ENCODE measurements around the gene CFAP298. TPM values are rescaled to one million over a fixed set of nuclear protein-coding genes. Genes with fewer than 3 reads are reported as not detected.
"Not testable (repeated sequence)": the region's sequence is repeated elsewhere in the genome, so short reads cannot be mapped to it uniquely, and the experiment has no call there.

CFAP298 gene, protein sequence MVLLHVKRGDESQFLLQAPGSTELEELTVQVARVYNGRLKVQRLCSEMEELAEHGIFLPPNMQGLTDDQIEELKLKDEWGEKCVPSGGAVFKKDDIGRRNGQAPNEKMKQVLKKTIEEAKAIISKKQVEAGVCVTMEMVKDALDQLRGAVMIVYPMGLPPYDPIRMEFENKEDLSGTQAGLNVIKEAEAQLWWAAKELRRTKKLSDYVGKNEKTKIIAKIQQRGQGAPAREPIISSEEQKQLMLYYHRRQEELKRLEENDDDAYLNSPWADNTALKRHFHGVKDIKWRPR
- total RNA-seq (2012; rRNA removed): 27.1 and 27.3 TPM in 2 replicates

DNA sequence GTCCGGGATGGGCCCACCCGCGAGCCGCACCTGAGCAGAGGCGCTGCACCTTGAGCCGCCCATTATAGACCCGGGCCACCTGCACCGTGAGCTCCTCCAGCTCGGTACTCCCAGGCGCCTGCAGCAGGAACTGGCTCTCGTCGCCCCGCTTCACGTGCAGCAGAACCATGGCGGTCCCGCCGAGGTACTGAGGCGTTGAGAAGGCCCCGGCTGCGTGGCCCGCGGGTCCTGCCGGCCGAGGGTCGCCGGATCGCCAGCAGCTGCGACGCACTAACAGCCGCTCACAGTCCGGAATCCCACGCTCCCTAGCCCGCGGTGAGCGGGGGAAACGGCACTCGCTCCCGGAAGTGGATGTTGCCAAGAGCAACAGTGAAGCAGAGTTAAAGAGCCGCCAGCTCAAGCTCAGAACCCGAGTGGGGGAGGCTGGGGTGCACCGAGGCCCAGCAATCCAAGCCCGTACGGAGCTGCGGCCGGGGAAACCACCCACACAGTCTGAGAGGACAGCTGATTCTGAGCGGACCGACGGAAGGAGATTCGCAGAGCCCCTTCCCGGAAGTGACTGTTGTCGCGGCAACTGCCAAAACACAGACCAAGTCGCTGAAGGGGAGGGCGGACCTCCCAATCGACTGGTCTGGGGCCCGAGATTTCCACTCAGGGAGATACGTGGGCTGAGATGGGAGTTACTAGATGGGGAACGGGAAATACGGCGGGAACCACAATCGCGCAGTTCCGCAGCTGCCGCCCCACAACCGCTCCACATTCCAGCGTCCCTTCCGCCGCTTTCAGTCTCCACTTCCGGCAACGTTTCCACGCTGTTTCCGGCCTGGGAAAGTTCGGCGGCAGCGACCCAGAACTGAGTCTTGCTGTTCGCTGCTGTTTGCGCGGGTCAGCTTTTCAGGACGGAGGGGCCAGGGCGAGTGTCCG is at the start of gene CFAP298:
Gene CFAP298, minus strand, starts transcription at position 303 of the 924 bp plus-strand sequence. Its CDS starts 134 bp downstream, at position 169.
- H3K27me3 ChIP-seq (ENCODE audit: control insufficient read depth, insufficient read depth, low read length): no peaks in the 10 kb centered on the region
- H3K9me3 ChIP-seq (replicated peaks; ENCODE audit: low read length): no peaks in the 10 kb centered on the region
- peak within 1 kb of the TSS; percentile 94 for H3K4me3 ChIP-seq (ENCODE audit: low read length)
- H3K4me1 ChIP-seq (ENCODE audit: control insufficient read depth, insufficient read depth, low read length): peaks cover 4% of the 10 kb centered on the region
- peaks cover 3% of the 10 kb centered on the region for H3K36me3 ChIP-seq (ENCODE audit: insufficient read depth, low read length)
- peak within 1 kb of the TSS; percentile 83 for H3K4me2 ChIP-seq (ENCODE audit: low read length)
- H3K9ac ChIP-seq (ENCODE audit: low read depth, low read length): peak within 1 kb of the TSS; percentile 96

DNA sequence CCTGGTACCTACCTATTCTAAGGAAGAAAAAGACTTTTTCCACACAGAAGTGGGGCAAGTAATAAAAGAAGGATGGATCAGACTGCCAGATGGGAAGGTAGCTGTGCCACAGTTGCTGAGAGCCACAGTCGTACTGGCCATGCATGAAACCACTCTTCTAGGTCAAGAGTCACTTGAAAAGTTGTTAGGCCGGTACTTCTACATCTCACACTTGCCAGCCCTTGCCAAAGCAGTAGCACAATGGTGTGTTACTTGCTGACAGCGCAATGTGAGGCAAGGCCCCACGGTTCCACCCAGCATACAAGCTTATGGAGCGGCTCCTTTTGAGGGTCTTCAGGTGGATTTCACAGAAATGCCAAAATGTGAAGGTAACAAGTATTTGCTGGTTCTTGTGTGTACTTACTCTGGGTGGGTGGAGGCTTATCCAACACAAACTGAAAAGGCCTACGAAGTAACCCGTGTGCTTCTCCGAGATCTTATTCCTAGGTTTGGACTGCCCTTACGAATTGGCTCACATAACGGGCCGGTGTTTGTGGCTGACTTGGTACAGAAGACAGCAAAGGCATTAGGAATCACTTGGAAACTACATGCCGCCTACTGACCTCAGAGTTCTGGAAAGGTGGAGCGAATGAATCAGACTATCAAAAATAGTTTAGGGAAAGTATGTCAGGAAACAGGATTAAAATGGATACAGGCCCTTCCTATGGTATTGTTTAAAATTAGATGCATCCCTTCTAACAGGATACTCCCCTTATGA is 49.0 kb upstream of the CFAP298 start:
- H3K9ac ChIP-seq (ENCODE audit: low read depth, low read length); H3K9me3 ChIP-seq (replicated peaks; ENCODE audit: low read length); H3K4me2 ChIP-seq (ENCODE audit: low read length); H3K27me3 ChIP-seq (ENCODE audit: control insufficient read depth, insufficient read depth, low read length); H3K4me1 ChIP-seq (ENCODE audit: control insufficient read depth, insufficient read depth, low read length); H3K4me3 ChIP-seq (ENCODE audit: low read length): not testable (repeated sequence)
- peaks cover 40% of the 10 kb centered on the region for H3K36me3 ChIP-seq (ENCODE audit: insufficient read depth, low read length)

DNA sequence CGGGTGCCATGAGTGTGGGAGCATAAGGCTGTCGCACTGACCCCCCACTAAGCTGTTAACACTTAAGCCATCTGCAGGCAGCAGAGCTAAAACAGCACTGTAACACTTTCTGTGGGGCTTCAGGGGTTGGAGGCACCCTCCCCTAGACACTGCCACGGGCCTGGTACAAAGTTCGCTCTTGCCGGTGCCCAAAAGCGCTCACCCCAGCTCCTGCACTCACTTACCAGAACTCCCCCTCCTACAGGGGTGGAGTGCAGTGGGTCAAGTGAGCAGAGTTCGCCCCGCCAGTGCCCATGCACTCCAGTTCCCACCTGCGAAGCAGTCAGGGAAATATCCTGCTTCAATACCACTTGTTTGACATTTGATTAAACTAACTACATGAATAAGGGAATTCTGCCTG is 46.3 kb upstream of the CFAP298 start:
- H3K36me3 ChIP-seq (ENCODE audit: insufficient read depth, low read length): peaks cover 23% of the 10 kb centered on the region
- no peak overlapping the region for H3K4me2 ChIP-seq (ENCODE audit: low read length)
- no peak overlapping the region for H3K4me3 ChIP-seq (ENCODE audit: low read length)
- H3K4me1 ChIP-seq (ENCODE audit: control insufficient read depth, insufficient read depth, low read length): no peaks in the 10 kb centered on the region
- no peak overlapping the region for H3K9ac ChIP-seq (ENCODE audit: low read depth, low read length)
- no peaks in the 10 kb centered on the region for H3K27me3 ChIP-seq (ENCODE audit: control insufficient read depth, insufficient read depth, low read length)
- H3K9me3 ChIP-seq (replicated peaks; ENCODE audit: low read length): no peaks in the 10 kb centered on the region

DNA sequence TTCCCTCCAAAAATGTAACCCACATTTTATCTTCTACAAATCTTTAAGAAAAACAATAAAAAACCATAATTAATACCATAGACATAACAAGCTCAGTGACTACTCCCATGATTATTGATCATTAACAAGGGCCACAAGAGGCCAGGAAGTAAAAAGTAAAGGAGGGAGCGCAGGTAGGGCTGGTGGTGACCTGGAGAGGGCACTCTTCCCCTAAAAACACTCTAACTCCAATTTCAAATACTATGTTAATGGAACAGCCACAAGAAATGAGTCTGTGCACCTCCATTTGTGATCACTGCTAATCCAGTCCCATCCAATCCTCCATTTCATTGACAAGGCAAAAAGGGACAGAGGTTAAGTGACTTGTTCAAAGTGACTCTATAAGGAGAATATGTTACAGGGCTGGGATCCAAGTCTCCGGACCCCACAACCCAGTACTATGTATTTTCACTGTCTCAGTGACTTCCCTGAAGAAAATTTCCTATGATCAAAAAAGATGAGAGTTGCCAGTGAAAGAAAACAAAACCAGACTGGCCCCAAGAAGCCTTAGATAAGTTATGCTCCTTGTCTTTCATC is 41.2 kb upstream of the CFAP298 start:
- Histone ChIP-seq H3K36me3 (ENCODE audit: insufficient read depth, low read length) (peaks cover 23% of the 10 kb centered on the region), H3K27me3 (ENCODE audit: control insufficient read depth, insufficient read depth, low read length) (no peaks in the 10 kb centered on the region), H3K9me3 (replicated peaks; ENCODE audit: low read length) (no peaks in the 10 kb centered on the region), H3K4me3 (ENCODE audit: low read length) (no peak overlapping the region), H3K9ac (ENCODE audit: low read depth, low read length) (no peak overlapping the region), H3K4me2 (ENCODE audit: low read length) (no peak overlapping the region), H3K4me1 (ENCODE audit: control insufficient read depth, insufficient read depth, low read length) (no peaks in the 10 kb centered on the region)

DNA sequence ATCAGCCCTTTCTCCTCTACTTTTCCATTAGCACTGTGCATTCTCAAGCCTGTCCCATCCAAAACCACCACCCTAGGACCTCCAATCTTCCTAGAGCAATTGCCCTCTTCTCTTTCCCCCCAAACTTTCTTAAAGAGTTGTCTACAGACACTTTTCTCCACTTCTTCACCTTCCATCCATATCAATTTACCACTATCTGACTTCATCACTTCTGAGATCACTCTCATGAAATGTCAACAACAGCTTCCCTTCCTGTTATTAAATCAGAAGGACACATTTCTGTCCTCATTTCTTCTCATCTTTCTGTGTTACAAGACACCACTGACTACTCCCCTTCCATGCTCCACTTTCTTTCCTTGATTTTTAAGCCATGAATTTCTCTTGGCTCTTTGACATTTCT is 36.0 kb upstream of the CFAP298 start:
- Histone ChIP-seq H3K9ac (ENCODE audit: low read depth, low read length) (no peak overlapping the region), H3K36me3 (ENCODE audit: insufficient read depth, low read length) (peaks cover 7% of the 10 kb centered on the region), H3K4me3 (ENCODE audit: low read length) (no peak overlapping the region), H3K4me1 (ENCODE audit: control insufficient read depth, insufficient read depth, low read length) (no peaks in the 10 kb centered on the region), H3K27me3 (ENCODE audit: control insufficient read depth, insufficient read depth, low read length) (no peaks in the 10 kb centered on the region), H3K4me2 (ENCODE audit: low read length) (no peak overlapping the region), H3K9me3 (replicated peaks; ENCODE audit: low read length) (no peaks in the 10 kb centered on the region)

DNA sequence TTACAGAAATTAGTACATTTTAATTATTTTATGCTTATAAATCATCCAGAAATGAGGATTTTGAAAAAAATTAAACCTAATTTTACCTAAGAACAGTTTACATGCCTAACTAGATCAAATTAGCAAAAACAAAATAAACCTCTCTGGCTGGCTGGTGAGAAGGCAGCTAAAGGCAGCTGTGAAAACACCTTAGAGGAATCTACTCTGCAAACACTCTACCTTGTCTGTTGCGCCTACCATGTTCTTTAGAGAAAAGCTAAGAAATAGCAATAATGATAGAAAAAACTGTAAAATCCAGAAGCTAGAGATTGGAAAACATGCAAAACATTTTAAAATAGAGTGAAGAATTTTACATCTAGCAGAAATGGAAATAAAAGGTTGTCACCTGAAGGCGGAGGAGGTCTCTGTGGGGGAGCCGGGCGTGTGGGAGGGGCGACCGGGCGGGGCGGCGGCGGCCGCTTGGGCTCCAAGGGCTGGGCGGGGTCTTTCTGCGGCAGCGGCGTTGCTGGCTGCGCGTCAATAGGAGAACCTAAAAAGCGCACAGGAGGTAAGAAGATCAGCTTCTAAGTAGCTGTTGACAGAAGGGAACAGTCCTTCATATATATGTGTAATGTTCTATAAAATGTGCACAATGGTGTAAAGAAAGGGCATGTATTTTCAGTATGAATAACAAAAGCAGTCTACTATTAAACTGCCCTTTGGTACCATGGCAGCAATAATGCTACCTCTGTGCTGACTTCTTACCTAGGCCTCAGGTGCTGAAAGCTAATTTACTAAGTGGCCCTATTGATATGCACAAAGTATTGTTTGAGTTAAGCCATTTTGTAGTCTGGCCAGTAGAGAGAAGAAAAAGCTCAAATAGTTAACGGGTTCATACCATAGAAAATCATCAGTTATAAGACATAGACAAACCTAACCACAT is 33.3 kb upstream of the CFAP298 start:
- Histone ChIP-seq H3K4me1 (ENCODE audit: control insufficient read depth, insufficient read depth, low read length) (no peaks in the 10 kb centered on the region), H3K9me3 (replicated peaks; ENCODE audit: low read length) (no peaks in the 10 kb centered on the region), H3K36me3 (ENCODE audit: insufficient read depth, low read length) (peaks cover 14% of the 10 kb centered on the region), H3K4me2 (ENCODE audit: low read length) (no peak overlapping the region), H3K27me3 (ENCODE audit: control insufficient read depth, insufficient read depth, low read length) (no peaks in the 10 kb centered on the region), H3K4me3 (ENCODE audit: low read length) (no peak overlapping the region), H3K9ac (ENCODE audit: low read depth, low read length) (no peak overlapping the region)

DNA sequence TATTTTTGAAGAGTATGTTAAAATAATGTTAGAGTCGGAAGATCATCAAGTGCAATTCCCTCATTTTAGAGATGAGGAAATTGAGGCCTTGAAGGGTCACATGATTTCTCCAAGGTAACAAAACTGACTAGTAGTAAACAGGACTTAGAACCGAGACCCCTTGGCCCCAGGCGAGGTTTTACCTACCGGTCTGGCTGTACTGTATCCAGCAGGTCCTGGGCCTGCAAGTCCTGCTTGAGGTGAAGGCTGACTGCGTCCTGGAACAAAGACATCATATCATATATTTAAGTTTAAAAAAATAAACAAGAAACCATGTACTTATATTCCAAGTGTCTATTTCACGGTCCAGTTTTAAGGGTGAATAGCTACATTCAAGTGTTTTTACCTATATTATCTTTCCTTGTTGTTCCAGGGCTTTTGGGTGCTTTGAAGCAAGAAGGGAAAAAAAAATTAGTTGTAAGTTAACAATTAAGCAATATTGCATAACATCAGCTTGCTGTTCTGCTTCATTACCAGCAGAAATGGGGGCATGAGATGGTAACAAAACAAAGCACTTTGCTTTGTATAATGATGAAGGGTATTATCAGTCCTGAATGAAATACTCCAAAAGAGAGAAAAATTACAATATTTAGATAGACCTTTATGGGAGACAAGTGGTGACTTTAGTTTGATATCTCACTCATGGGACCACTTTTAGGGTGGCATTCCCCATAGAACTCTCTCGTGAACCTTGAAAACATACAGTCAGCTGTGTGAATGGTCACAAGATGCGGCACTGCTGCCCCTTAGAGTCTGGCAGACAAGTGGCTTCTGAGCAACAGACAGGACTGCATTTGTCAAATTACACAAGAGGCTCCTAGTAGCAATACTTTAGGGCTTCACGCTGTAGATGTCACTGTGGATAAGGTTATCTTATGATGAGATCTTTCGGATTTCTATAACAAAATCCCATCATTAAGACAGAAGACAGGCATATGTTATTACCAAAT is 29.8 kb upstream of the CFAP298 start:
- Histone ChIP-seq H3K9ac (ENCODE audit: low read depth, low read length) (no peak overlapping the region), H3K4me3 (ENCODE audit: low read length) (no peak overlapping the region), H3K9me3 (replicated peaks; ENCODE audit: low read length) (no peaks in the 10 kb centered on the region), H3K36me3 (ENCODE audit: insufficient read depth, low read length) (peaks cover 19% of the 10 kb centered on the region), H3K4me2 (ENCODE audit: low read length) (no peak overlapping the region), H3K4me1 (ENCODE audit: control insufficient read depth, insufficient read depth, low read length) (no peaks in the 10 kb centered on the region), H3K27me3 (ENCODE audit: control insufficient read depth, insufficient read depth, low read length) (no peaks in the 10 kb centered on the region)

DNA sequence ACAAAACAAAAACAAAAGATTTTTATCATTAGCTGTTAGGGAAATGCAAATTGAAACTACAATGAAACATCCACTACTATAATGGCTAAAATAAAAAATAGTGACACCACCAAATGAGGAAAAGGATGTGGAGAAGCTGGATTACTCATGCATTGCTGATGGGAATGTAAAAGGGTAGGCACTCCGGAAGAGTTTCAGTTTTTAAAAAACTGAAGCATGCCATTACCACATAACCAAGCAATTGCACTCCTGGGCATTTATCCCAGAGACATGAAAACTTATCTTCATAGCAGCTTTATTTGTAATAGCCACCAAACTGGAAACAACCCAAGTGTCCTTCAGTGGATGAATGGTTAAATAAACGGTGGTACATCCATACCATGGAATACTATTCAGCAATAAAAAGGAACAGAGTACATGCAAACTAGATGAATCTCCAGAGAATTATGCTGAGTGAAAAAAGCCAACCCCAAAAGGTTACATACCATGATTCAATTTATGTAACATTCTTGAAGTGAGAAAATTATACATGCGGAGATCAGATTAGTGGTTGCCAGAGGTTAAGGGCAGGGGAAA is 14.5 kb upstream of the CFAP298 start:
- Histone ChIP-seq H3K9me3 (replicated peaks; ENCODE audit: low read length) (no peaks in the 10 kb centered on the region), H3K36me3 (ENCODE audit: insufficient read depth, low read length) (peaks cover 15% of the 10 kb centered on the region), H3K9ac (ENCODE audit: low read depth, low read length) (no peak overlapping the region), H3K27me3 (ENCODE audit: control insufficient read depth, insufficient read depth, low read length) (no peaks in the 10 kb centered on the region), H3K4me1 (ENCODE audit: control insufficient read depth, insufficient read depth, low read length) (no peaks in the 10 kb centered on the region), H3K4me2 (ENCODE audit: low read length) (no peak overlapping the region), H3K4me3 (ENCODE audit: low read length) (no peak overlapping the region)

DNA sequence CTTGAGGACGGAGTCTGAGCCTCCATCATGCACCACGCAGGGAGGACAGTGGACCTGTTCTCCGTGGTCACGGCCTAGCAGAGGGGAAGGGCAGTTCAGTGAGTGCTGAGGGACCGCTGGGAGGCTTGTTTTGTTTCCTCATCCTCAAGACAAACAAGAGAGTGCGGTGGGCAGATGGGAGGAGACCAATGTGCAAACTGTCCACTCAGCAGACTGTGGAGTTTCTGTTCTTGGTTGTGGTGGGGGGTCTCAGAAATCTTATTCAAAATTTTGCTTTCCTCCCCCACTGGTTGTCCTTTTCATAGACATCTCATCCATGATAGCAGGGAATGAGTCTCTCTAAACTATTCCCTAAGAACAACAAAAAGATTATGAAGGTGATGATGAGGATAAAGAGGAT is 6.0 kb upstream of the CFAP298 start:
- peaks cover 12% of the 10 kb centered on the region for H3K27me3 ChIP-seq (ENCODE audit: control insufficient read depth, insufficient read depth, low read length)
- H3K36me3 ChIP-seq (ENCODE audit: insufficient read depth, low read length); H3K4me1 ChIP-seq (ENCODE audit: control insufficient read depth, insufficient read depth, low read length); H3K4me3 ChIP-seq (ENCODE audit: low read length); H3K9me3 ChIP-seq (replicated peaks; ENCODE audit: low read length); H3K4me2 ChIP-seq (ENCODE audit: low read length); H3K9ac ChIP-seq (ENCODE audit: low read depth, low read length): not testable (repeated sequence)

All from skeletal muscle satellite cell (primary cell).